ENCODE data around the gene GATA3.

GATA3 gene

DNA sequence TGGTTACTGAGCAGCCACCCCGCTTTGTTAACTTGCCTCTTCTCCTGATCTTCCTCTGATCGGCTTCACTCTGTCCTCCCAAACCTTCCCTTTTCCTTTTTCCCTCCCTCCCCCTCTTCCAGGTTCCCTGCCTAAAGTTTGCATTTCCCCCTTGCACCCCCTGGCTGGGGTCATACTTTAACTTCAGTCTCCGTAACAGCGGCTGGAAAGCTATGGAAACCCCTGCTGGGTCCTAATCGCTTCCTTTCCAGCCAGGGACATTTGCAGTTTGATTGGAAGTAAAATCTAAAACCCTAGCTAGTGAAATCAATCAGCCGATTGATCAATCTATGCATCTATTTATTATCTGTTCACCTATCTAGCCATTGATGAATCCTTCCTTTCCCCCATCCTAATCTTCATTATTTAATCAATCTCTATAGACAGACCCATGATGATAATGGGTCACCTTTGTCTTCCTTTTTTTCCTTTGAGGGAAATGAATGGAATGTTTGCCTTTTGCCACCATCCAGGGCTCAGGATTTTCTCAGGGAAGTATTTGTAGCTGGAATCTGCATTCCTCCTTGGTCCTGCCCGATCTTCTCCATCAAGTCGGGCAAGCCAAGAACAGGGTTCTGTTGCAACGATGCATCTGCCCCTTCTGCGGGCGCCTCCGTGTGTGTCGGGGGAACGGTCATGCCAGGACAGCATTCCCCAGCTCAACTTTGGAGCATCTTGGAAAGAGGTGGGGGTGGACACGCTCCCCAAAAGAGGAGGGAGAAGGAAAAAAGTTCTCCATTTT, 8.8 kb downstream of the GATA3 start:
- DNase-seq, result no peak

DNA sequence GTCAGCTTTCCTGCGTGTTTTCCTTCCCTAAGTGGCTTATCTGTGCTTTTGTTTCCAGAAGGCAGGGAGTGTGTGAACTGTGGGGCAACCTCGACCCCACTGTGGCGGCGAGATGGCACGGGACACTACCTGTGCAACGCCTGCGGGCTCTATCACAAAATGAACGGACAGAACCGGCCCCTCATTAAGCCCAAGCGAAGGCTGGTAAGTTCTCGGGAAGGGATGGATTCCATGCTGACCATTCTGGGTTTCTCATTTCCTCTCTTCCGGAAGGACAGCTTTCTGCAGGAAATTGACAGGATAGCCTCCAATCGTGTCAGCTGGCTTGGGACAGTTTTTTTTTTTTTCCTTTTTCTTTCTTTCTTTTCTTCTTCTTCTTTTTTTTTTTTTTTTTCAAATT, 9.4 kb downstream of the GATA3 start:
- no peak for DNase-seq

DNA sequence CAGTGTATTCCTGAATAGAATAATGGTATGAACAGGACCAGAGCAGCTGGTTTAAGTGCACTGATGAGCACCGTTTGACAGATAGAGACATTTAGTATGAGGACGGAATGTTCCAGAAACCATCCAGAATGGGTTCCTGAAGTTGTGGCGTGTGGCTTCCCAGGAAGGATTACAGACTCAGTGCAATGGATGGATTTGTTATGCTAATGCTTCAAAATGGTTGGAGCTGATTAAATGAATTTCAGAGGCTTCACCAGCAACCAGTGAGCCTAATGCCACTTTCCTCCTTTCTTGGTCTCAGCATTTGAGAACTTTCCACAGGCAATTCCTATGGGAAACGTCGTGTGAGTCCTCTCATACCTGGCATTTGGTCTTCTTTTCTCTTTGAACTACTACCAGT, 9.9 kb downstream of the GATA3 start:
- no peak for DNase-seq

DNA sequence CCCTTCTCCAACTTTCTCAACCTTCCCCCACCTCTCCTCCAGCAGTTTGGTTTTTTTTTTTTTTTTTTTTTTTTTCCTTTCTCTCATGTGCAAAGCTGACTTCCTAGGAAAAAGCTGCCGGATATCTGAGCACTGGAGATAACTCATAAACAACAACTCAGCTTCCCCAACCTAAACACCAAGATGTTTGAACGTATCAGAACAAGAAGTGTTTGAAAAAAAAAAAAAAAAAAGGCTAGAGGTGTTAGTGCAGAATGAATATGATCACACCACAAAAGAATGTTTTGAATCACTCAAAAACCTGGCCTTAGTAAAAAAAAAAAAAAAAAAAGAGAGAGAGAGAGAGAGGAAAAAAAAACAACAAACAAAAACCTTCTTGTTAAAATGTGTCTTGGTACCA, 11.2 kb downstream of the GATA3 start:
- no peak for DNase-seq

DNA sequence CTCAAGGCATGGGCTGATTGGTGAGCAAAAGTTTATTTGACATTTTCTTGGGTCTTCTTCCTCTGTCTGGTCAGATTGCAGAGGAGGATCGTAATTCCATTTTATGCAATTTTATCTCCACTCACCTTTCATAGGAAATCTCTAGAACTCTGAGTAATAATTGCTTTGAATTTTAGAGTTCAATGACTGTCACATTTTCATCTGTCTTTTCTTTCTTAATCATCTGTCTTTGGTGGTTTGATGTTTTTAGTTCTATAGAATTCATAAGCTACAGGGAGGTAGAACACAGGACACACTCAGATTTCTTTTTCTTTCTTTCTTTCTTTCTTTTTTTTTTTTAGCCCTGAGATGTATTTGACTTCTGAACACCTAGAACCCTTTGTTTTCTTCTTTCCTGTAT, 11.6 kb downstream of the GATA3 start:
- no peak for DNase-seq

DNA sequence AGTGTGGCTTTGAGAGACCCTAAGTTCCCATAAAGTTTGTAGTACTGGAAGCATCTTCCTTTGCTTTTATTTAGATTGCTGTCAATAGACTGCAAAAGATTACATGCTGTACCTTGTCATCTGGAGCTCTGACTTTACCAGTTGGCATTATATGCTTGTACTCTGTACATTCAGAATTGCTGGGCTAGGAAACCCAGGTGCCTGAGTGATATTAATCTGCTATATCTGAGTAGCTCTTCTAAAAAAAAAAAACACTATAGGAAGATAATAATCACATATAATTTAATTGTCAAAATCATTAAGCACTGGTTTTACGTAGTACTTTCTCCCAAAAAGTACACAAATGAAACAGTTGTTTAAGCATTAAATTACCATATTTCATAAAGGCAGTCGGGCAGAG, 12.3 kb downstream of the GATA3 start:
- DNase-seq, result no peak

DNA sequence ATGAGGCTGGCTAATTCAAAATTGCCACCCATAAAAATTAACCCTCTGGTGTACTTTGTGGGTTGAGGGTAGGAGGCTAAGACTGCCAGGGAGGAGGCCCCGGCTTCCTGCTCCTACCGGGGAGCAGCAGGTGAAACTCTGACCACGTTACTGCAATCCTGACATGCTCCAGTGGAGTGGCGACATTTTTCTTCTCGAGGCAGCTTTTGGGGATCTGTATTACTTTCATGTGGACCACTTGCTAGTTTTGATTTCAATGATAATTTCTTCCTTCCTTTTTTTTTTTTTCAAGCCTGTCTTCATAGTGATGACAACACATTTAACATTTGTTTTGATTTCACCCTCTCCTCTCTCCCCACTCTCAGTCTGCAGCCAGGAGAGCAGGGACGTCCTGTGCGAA, 14.6 kb downstream of the GATA3 start:
- no peak for DNase-seq

DNA sequence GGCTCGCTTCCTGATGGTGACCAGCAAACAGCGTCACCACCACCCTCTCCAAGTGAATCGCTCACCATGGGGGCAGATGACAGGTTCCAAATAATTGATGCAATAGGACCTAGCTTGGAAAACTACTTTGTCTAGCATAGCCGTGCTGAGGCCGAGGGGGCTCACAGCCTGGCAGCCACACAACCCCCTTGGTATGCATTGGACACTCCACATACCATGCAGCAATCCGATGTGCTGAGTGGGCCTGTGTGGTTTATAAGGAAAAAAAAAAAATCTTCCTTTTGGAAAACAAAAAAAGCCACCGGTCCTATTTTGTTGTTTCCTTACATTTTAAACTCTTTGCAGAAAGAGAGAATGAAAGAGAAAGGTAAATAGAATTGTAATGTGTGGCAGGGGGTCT, 15.1 kb downstream of the GATA3 start:
- DNase-seq, result no peak

DNA sequence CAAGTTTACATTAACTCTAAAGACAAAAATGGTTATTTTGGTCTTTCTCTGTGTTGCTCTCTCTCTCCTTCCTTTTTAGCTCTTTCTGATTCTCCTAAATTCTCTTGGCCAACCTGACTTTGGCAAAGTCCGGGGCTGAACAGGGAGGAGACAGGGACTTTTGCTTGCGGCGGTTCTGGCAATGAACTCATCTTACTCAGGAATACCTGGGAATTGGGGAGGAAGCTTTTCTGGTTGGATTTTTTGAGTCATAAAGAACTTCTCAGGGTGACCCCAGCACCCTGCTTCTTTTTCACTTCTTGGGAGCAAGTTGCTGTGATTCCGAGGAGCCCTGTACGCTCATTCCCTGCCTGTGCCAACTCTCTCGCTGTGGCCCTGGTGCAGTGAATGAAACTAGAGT, 16.0 kb downstream of the GATA3 start:
- DNase-seq, result no peak

DNA sequence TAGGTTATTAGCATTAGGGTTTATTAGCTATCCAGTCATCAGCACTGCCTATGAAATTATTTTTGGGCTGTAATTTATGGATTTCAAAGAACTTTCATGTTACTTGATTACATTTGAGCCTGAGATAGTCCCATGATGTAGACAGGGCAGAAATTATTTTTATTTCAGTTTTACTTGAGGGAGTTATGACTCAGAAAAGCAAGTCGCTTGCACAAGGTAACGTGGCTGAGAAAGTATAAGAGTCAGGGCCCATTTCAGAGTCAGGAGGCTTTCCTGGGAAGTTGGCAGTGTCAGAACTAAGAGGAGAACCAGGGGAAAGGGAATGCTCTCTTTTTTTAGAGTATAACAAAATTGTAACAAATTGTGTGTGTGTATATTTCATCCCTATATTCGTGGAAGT, 16.5 kb downstream of the GATA3 start:
- DNase-seq, result no peak

DNA sequence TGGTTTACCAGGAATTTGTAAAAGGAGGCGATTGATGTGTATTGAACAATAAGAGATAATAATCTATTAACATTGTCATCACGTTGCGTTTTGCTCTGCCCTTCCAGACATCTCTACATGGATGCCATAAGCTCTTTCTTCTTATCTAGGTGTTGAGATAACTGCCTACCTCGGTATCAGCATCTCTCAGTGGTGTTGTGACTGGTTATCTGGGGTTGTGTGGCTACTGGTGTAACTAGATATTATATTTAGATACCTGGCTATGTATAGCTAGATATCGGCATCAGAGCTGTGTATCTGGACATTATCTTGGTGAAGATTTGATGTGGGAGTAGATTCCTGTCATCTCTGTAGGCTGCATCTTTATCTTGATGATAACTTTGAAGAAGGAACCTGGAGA, 17.2 kb downstream of the GATA3 start:
- no peak for DNase-seq

DNA sequence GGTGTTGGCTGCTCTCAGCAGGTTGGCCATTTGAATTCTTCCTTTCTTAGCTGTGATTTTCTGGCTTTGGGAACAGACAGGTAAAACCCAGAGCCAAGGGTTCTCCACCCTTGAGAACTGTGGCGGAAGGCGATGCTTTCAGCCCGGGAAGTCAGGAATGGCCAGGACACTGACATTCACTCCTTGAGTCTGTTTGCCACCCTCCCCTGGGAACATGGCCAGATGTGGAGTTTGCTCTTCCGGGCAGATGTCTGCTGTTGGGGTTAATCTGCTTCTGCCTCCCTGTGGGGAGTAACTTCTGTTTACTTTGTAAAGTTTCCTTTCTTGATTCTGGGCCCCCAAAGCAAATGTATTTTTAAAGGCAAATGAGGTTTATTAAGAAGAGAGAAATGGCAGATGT, 17.7 kb downstream of the GATA3 start:
- DNase-seq, result no peak

DNA sequence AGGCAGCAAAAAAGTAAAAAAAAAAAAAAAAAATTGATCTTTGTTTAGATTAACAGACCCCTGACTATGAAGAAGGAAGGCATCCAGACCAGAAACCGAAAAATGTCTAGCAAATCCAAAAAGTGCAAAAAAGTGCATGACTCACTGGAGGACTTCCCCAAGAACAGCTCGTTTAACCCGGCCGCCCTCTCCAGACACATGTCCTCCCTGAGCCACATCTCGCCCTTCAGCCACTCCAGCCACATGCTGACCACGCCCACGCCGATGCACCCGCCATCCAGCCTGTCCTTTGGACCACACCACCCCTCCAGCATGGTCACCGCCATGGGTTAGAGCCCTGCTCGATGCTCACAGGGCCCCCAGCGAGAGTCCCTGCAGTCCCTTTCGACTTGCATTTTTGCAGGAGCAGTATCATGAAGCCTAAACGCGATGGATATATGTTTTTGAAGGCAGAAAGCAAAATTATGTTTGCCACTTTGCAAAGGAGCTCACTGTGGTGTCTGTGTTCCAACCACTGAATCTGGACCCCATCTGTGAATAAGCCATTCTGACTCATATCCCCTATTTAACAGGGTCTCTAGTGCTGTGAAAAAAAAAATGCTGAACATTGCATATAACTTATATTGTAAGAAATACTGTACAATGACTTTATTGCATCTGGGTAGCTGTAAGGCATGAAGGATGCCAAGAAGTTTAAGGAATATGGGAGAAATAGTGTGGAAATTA, 19.4 kb downstream of the GATA3 start:
- no peak for DNase-seq

DNA sequence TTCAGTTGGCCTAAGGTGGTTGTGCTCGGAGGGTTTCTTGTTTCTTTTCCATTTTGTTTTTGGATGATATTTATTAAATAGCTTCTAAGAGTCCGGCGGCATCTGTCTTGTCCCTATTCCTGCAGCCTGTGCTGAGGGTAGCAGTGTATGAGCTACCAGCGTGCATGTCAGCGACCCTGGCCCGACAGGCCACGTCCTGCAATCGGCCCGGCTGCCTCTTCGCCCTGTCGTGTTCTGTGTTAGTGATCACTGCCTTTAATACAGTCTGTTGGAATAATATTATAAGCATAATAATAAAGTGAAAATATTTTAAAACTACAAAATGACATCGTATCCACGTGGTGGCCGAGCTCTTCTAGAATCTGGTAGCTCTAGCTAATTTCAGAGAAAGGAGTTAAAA, 20.4 kb downstream of the GATA3 start:
- no peak for DNase-seq

DNA sequence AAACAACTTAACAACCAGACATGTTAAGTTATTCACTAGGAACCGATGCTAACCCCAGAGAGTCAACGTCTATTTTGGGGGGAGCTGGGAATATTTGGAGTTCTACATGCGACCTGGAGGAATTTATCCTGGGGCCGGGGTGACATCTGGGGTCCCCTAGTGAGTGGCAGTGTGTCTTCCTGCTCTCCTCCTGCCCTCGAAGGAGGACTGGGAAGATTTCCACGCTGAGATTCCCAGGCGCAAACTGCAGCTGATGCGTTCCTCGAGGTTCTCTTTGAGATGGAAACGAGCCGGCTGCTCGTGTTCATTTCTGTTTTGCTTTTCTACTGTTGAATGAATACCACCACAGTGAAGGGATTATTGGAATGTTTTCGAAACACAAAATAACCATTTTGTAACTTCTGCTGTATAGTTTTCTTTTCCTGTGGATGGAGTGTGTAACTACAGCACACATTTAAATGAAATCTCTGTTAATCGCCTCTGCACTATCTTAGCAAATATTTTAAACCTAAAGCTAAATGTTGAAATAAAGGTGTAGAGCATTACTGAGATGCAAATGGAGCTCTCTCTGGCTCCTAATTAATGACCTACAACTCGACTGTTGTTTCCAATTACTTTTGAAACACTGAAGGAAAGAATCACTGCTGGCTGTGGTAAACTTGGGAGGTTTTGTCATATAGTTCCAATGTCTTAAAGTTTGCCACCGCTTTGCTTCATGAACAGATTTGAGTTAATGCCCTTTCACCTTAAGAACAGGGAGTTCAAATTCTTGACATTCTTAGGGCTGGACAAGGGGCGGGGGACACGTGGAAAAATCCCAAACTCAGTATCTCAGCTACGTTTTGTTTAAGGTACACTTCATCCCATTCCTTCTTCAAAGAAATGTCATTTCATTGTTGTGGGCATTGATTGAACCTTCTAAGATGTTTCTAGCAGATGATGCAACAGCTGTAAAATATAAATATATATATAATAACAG, 21.1 kb downstream of the GATA3 start:
- no peak for DNase-seq

DNA sequence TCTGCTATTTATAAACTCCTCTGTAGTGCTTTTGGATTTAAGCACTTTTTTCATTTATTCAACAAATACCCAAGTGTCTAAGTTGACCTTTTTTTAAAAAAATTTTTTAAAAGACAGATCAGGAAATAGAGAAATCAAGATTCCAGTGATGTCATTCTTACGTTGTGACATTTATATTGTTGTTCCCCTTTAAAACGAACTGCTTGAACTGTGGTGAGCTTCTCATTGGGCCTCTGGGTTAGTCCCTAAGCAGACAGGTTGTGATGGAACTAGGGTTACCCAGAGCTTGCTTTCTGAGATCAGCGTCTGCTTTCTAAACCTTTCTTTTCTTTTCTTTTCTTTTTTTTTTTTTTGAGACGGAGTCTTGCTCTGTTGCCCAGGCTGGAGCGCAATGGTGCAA, 22.4 kb downstream of the GATA3 start:
- no peak for DNase-seq

DNA sequence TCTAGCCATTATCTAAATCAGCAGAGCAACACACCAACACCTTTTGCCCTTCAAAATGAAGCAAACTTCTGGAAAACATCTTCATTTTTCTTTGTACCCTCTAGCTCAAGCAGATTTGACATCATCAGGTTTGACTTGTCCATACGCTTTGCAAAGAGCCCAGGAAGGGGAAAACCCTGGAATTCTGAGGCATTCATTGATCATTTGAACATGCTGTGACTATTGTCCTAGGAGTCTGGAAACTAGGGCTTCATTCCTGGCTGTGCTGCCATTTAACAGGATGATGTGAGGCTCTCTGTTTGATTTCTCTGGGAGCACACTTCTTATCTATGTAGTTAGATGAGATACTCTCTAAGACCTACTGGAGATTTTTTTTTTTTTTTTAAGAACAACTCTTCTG, 23.5 kb downstream of the GATA3 start:
- no peak for DNase-seq

DNA sequence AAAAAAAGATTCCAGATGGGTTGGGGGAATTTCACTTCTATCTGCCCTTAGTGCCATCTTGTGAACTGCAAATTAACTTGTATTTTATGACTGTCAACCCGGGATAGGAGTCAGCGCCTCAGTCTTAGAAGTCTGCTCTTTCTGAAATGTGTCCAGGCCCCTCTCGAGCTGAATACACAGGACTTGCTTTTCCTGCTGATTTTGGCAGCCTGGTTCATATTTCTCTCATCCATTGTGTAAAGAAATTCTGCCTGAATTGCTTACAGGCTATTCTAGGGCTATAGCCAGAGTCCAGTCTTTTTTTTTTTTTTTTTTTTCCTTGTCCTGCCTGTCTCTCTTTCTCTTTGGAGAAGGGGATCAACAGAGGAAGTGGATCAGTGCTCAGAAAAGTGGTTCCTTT, 24.6 kb downstream of the GATA3 start:
- no peak for DNase-seq

DNA sequence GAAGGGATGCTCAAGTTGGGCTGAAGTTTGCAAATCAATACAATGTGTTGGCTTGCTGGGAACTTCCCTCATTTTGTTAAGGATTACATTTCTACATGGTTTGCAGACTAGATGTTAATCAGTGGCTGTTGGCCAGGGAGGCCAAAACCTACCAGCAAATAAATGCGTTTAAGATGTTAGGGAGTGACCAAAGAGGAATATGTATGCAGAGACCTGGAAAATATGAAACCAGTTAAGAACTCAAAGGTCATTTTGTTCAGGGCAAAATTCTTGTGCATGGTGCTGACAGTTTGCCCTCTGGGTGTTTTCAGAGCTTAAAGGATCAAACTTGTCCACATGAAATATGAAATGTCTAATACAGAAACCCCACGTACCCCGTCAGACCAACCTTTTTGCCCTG, 30.3 kb downstream of the GATA3 start:
- no peak for DNase-seq

DNA sequence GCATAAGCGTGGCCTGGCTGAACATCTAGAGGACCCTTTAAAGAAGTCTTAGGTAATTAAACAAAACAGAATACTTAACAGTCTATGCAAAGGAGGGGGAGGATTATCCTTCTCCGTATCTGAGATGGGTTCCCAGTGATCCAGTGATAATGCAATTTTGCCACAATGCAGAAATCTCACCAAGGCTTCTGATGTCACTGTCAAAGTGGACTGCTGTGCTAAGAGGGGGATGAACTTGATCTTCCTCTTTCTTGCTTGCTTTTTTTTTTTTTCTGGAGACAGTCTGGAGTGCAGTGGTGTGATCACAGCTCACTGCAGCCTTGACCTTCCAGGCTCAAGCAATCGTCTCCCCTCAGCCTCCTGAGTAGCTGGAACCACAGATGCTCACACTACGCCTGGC, 30.8 kb downstream of the GATA3 start:
- no peak for DNase-seq

DNA sequence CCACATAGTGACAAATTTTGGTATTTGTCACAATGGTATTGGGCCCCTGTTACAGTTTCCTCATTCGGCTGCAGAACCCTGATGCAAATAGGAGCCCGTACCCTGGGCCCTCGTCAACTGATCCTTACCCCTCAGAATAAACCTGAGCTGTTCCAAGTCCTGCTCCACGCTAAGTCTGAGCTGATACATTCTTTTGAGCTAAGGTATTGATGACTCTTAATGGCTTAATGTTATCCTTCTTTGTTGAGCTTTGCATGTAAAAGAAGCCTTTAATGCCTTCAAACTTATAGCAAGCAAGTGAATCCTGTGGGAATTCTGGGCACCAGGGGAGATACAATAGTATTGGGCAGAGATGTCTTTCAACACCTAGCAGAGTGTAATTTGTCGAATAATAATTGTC, 31.8 kb downstream of the GATA3 start:
- DNase-seq, result no peak

DNA sequence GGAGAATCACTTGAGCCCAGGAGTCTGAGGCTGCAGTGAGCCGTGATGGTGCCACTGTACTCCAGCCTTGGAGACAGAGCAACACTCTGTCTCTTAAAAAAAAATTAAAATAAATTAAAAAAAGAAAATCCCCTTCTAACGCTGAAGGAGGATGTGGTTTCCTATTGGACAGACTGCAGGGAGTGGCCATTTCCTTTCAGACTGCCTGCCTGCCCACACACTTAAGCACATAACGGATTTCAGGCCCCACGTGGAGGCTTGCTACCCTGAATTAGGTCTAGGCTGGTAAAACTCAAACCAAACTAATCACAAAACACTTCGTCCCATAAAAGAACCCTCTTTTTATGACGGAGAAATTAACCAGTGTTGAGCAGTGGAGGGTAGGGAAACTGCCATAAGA, 34.0 kb downstream of the GATA3 start:
- no peak for DNase-seq
